ENCODE measurements around the gene BTN3A1.

- TF ChIP-seq CTCF (IDR thresholded peaks at IDR 0.05; ENCODE audit: low read depth, low read length) (no peak), POLR2A (IDR thresholded peaks at IDR 0.05; ENCODE audit: extremely low read depth, insufficient read length) (no peak)
These were observed 2.5 kb downstream of the BTN3A1 start for GRCh38 chr6:26404546-26404945.

Measured in NB4 (cell line).